Sigmoid colon (tissue), 7 donors: ENCODE data around the gene CCDC187. TPM values are rescaled to one million over a fixed set of nuclear protein-coding genes. Genes with fewer than 3 reads are reported as not detected.
A peak's percentile ranks its signal among the peaks of the same experiment; 100 is the strongest.

Experiments
- DNase-seq: peaks from one replicate; pipeline ENCODE4 v3.0.0-alpha.2; 2019
- H3K27ac ChIP-seq, 4 donors: fragments of 200-600 bp; sonication (generic); one replicate each; pipeline ENCODE4 v1.5.1; 2016 to 2019; ENCODE audit warnings: mild to moderate bottlenecking in 1 of 4
- H3K27me3 ChIP-seq, 3 donors: fragments of 200-600 bp; sonication (generic); one replicate each; pipeline ENCODE4 v1.5.1; 2019; ENCODE audit warnings: mild to moderate bottlenecking in 1 of 3
- H3K36me3 ChIP-seq, 4 donors: fragments of 200-600 bp; sonication (generic); one replicate each; pipeline ENCODE4 v1.5.1; 2016 to 2019
- H3K4me1 ChIP-seq, 4 donors: fragments of 200-600 bp; sonication (generic); one replicate each; pipeline ENCODE4 v1.5.1; 2017 to 2019
- H3K4me3 ChIP-seq, 4 donors: fragments of 200-600 bp; sonication (generic); one replicate each; pipeline ENCODE4 v1.5.1; 2017 to 2019; ENCODE audit warnings: mild to moderate bottlenecking in 2 of 4, moderate library complexity in 1 of 4
- H3K9me3 ChIP-seq, 4 donors: fragments of 200-600 bp in 3 of 4; sonication (generic) in 3 of 4; one replicate each; pipeline versions ENCODE4 v1.5.1 to v1.6.1; 2013 to 2019
- EP300 ChIP-seq, 4 donors: sonication (generic); formaldehyde crosslinking; IDR thresholded peaks; one replicate each; pipeline ENCODE4 v1.6.1; 2017; ENCODE audit warnings: antibody characterized with exemption in 4 of 4
- POLR2A ChIP-seq, 2 donors: fragments of 450-650 bp; IDR thresholded peaks; one replicate each; pipeline ENCODE4 v1.6.1; 2016; ENCODE audit warnings: antibody characterized with exemption in 2 of 2, mild to moderate bottlenecking in 2 of 2, moderate library complexity in 2 of 2
- POLR2AphosphoS5 ChIP-seq, 4 donors: sonication (generic); formaldehyde crosslinking; IDR thresholded peaks; one replicate each; pipeline ENCODE4 v1.6.1; 2017; ENCODE audit warnings: antibody characterized with exemption in 4 of 4
- WGBS, 2 donors: extraction: QIAGEN DNeasy Blood & Tissue Kit; methylation state at CpG; one replicate each; pipeline ENCODE4 v1.1.7; 2013; 5-methylcytosine and 5-hydroxymethylcytosine counted together
- intact Hi-C: fragments of 100-400 bp; cut with DNase I; formaldehyde crosslinking; loops from one replicate; pipeline ENCODE4 v1.15.1; 2023
- polyA plus RNA-seq, 3 donors: library from polyadenylated mRNA; stranded (reverse); fragments of 200-250 nt; gene quantifications; one replicate each; pipeline ENCODE4 v1.2.3, GENCODE V29; 2013
- total RNA-seq, 4 donors: library from RNA; depleted of rRNA; stranded (reverse); fragments of >200 nt; gene quantifications; one replicate each; pipeline ENCODE4 v1.1.0, GENCODE V29; 2016
- TF ChIP-seq, protein P1 (sequence below), 4 experiments: fragments of 450-650 bp in 3 of 4; fragments of 200-600 bp in 1 of 4; IDR thresholded peaks; one replicate each; pipeline ENCODE4 v1.5.1; 2016 to 2019; ENCODE audit warnings: antibody characterized with exemption in 4 of 4, mild to moderate bottlenecking in 3 of 4, moderate library complexity in 2 of 4
- donor health status: healthy with polysubstance abuse.
- donor health status: Bipolar disorder and iron deficiency.
- donor health status: healthy.

Gene CCDC187
- total and polyA plus RNA-seq, 7 donors = 0.32 TPM; not detected in 6

DNA sequence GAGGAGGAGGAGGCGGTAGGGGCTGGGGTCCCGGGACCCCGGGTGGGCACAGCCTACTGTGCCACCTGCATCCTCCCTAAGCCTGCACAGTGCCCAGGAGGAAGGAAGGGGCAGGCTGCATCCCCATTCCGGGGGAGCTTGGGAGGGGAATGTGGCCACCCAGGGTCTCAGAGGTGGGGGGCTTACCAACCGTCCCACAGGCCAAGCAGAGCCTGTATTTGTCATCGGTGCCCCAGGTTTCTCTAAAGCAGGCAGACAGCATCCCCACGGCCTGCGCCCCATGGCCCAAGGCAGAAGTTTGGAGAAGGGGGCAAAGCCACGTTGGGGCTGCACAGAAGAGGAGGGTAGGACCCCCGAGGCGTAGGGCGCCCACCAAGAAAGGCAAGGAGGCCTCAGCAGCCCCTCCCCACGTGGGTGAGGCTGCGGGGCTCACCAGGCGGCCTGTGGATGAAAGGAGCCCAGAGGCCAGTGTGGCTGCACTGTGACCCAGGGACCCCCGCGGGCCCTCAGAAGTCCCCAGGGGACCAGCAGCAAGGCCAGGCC, 22.9 kb upstream of the CCDC187 start:
- H3K27ac ChIP-seq = peak overlapping the region; percentile 74 to 79 (median 78)
- TF ChIP-seq EP300 (IDR thresholded peaks at IDR 0.05) = no peak
- TF ChIP-seq, protein P1, sequence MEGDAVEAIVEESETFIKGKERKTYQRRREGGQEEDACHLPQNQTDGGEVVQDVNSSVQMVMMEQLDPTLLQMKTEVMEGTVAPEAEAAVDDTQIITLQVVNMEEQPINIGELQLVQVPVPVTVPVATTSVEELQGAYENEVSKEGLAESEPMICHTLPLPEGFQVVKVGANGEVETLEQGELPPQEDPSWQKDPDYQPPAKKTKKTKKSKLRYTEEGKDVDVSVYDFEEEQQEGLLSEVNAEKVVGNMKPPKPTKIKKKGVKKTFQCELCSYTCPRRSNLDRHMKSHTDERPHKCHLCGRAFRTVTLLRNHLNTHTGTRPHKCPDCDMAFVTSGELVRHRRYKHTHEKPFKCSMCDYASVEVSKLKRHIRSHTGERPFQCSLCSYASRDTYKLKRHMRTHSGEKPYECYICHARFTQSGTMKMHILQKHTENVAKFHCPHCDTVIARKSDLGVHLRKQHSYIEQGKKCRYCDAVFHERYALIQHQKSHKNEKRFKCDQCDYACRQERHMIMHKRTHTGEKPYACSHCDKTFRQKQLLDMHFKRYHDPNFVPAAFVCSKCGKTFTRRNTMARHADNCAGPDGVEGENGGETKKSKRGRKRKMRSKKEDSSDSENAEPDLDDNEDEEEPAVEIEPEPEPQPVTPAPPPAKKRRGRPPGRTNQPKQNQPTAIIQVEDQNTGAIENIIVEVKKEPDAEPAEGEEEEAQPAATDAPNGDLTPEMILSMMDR (IDR thresholded peaks at IDR 0.05) = no peak
- no peak for TF ChIP-seq POLR2AphosphoS5 (IDR thresholded peaks at IDR 0.05)
- TF ChIP-seq POLR2A (IDR thresholded peaks at IDR 0.05) = no peak
- peak overlapping the region; percentile 21 to 84 (median 72) for H3K4me3 ChIP-seq
- H3K27me3 ChIP-seq = no peaks in the 10 kb centered on the region
- DNase-seq = no peak
- no peaks in the 10 kb centered on the region for H3K36me3 ChIP-seq
- H3K9me3 ChIP-seq = no peaks in the 10 kb centered on the region
- intact Hi-C loops = loop anchor here (5.0 to 10.0 kb wide), 2 partner anchors 35 to 318 kb away; partner anchors contain the start of gene DNLZ
- H3K4me1 ChIP-seq = peaks cover 0 to 37% (median 28%) of the 10 kb centered on the region in 4 donors
- 30 to 35% methylated on average over 17 of the region's 17 CpGs for WGBS, 2 donors

DNA sequence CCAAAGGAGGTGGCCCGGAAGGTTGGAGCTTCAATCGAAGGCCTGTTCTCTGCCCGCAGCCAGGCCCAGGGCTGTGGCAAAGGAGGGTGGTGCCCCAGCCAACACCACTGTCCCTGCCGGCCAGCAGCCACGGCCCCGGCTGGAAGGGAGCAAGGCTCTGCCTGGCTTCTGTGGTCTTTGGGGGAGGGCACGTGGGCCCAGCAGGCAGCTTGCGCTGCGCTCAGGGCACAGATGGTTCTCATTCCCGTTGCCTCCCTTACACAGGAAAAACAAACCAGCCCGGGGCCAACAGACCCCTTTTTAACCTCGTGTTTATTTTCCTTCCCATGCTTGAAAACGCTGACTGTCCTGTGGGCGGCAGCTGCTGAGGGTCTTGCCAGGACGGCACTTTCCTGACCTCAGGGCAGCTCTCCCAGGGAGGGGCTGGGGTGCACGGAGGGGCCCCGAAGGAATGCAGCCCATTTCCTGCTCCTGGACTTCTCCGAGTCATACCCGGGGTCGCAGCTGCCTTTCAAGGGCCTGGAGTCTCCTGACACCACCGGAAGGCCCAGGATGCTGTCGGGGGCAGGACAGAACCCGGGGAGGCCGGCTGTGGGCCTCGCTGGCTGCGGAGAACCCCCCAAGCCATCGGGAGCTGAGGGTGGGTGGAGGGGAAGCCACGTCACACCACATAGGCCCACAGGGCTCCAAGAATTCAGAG, 22.3 kb upstream of the CCDC187 start:
- intact Hi-C loops = loop anchor here (5.0 to 10.0 kb wide), 2 partner anchors 36 to 319 kb away; partner anchors contain the start of gene DNLZ
- TF ChIP-seq, protein P1 (IDR thresholded peaks at IDR 0.05) = no peak
- peak in 1 of 4 donors; percentile 16 for TF ChIP-seq POLR2AphosphoS5 (IDR thresholded peaks at IDR 0.05)
- no peaks in the 10 kb centered on the region for H3K27me3 ChIP-seq
- 33 to 50% methylated on average over 28 of the region's 28 CpGs for WGBS, 2 donors
- H3K27ac ChIP-seq = peak overlapping the region; percentile 74 to 79 (median 78)
- no peaks in the 10 kb centered on the region for H3K36me3 ChIP-seq
- DNase-seq = no peak
- no peaks in the 10 kb centered on the region for H3K9me3 ChIP-seq
- H3K4me1 ChIP-seq = peaks cover 0 to 37% (median 28%) of the 10 kb centered on the region in 4 donors
- peak overlapping the region in 1 of 4 donors; percentile 68 for H3K4me3 ChIP-seq

DNA sequence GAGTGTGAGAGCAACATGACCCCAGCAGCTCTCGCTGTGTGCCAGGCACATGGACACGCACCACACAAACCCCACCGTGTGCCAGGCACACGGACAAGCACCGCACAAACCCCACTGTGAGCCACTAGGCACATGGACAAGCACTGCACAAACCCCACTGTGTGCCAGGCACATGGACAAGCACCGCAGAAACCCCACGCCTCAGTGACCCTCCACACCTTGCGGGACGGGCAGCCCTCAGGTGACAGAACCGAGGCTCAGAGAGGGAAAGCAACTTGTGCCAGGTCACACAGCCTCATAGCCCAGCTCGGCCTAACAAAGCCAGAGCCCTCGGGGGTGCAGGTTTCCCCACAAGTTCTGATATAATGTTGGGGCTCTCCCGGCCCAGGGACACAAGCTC, 21.5 kb upstream of the CCDC187 start:
- intact Hi-C loops = loop anchor here (5.0 to 10.0 kb wide), 2 partner anchors 37 to 319 kb away; partner anchors contain the start of gene DNLZ
- WGBS, 2 donors = 87 to 95% methylated on average over 13 of the region's 13 CpGs
- no peaks in the 10 kb centered on the region for H3K9me3 ChIP-seq
- no peaks in the 10 kb centered on the region for H3K27me3 ChIP-seq
- H3K27ac ChIP-seq = peak overlapping the region in 2 of 4 donors; percentile 74 to 76
- no peak overlapping the region for H3K4me3 ChIP-seq
- no peak for DNase-seq
- no peak for TF ChIP-seq POLR2AphosphoS5 (IDR thresholded peaks at IDR 0.05)
- no peak for TF ChIP-seq EP300 (IDR thresholded peaks at IDR 0.05)
- TF ChIP-seq, protein P1 (IDR thresholded peaks at IDR 0.05) = no peak
- TF ChIP-seq POLR2A (IDR thresholded peaks at IDR 0.05) = no peak
- H3K36me3 ChIP-seq = no peaks in the 10 kb centered on the region
- H3K4me1 ChIP-seq = peaks cover 0 to 37% (median 28%) of the 10 kb centered on the region in 4 donors

DNA sequence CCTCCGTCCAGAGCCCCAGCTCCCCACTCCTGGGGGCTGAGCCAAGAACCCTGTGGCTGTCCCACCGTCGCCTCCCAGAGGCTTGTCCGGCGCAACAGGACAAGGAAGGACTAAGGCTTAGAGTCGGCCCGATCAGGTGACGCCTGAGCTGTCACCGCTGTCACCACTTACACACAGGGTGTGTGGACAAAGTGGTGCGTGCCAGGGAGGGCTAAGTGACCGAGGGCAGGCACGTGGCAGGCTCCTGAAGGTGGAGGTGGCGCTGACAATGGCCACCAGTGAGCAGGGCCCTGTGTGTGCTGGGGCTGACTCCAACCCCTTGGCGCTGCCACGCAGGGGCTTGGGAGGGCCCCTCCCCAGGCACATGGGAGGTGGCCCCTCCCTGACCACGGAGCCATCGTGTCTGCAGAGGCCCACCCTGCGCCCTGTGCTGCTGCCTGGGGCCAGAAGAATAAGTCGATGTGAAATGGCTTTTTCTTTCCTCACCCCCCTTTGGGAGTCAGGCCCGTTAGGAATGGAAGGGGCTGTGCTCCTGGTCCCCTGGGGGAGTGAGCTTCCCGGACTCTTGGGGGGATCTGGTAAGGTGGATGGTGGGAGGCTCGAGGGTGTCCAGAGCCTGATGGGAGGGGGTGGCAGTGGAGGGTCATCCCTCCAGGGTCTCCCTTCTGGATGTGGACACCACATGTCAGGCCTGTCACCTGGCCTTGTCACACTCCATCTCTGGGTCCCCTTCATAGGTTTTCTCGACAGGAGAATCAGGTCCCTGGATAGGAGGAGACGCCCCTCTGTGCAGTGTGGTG, 20.8 kb upstream of the CCDC187 start:
- H3K36me3 ChIP-seq = no peaks in the 10 kb centered on the region
- no peaks in the 10 kb centered on the region for H3K9me3 ChIP-seq
- H3K4me1 ChIP-seq = peaks cover 0 to 33% (median 28%) of the 10 kb centered on the region in 4 donors
- no peak overlapping the region for H3K4me3 ChIP-seq
- intact Hi-C loops = loop anchor here (5.0 to 10.0 kb wide), 2 partner anchors 38 to 320 kb away; partner anchors contain the start of gene DNLZ
- 55 to 81% methylated on average over 24 of the region's 24 CpGs for WGBS, 2 donors
- no peak overlapping the region for H3K27ac ChIP-seq
- no peak for TF ChIP-seq EP300 (IDR thresholded peaks at IDR 0.05)
- no peak for TF ChIP-seq POLR2AphosphoS5 (IDR thresholded peaks at IDR 0.05)
- TF ChIP-seq, protein P1 (IDR thresholded peaks at IDR 0.05) = no peak
- DNase-seq = no peak
- H3K27me3 ChIP-seq = no peaks in the 10 kb centered on the region
